ENCODE measurements around the gene MKLN1.

MKLN1 gene

GRCh38 chr7:131536361-131536849 lies 208.7 kb downstream of the MKLN1 start:
- DNase-seq (ENCODE audit: low read depth, low spot score), result no peak
- no peak overlapping the region for H3K27ac ChIP-seq

- no peak for DNase-seq (ENCODE audit: low read depth, low spot score)
- no peak overlapping the region for H3K27ac ChIP-seq
These were observed 209.9 kb downstream of the MKLN1 start for GRCh38 chr7:131537571-131537978.

GRCh38 chr7:131538071-131538812 lies 210.6 kb downstream of the MKLN1 start:
- H3K27ac ChIP-seq, result peak overlapping the region; percentile 31
- no peak for DNase-seq (ENCODE audit: low read depth, low spot score)

GRCh38 chr7:131538813-131539179 lies 211.1 kb downstream of the MKLN1 start:
- no peak for DNase-seq (ENCODE audit: low read depth, low spot score)
- peak overlapping the region; percentile 31 for H3K27ac ChIP-seq

- no peak overlapping the region for H3K27ac ChIP-seq
- DNase-seq (ENCODE audit: low read depth, low spot score), result no peak
These were observed 213.0 kb downstream of the MKLN1 start for GRCh38 chr7:131540491-131541162.

- H3K27ac ChIP-seq, result no peak overlapping the region
These were observed 215.6 kb downstream of the MKLN1 start for GRCh38 chr7:131543298-131543697.

GRCh38 chr7:131544021-131544420 lies 216.3 kb downstream of the MKLN1 start:
- no peak overlapping the region for H3K27ac ChIP-seq
- no peak for DNase-seq (ENCODE audit: low read depth, low spot score)

More at GRCh38 chr7:131543298-131543697, 215.6 kb downstream of the MKLN1 start:
- DNase-seq (ENCODE audit: low read depth, low spot score), result no peak

- DNase-seq (ENCODE audit: low read depth, low spot score), result no peak
- H3K27ac ChIP-seq, result no peak overlapping the region
These were observed 217.0 kb downstream of the MKLN1 start for GRCh38 chr7:131544449-131545301.

GRCh38 chr7:131546126-131546525 lies 218.4 kb downstream of the MKLN1 start:
- no peak overlapping the region for H3K27ac ChIP-seq
- DNase-seq (ENCODE audit: low read depth, low spot score), result no peak
